ENCODE data around the gene BTBD16. TPM values are rescaled to one million over a fixed set of nuclear protein-coding genes. Genes with fewer than 3 reads are reported as not detected.

Gene BTBD16
- total and polyA plus RNA-seq, 2 of the 13 experiments (the other 11 are each of a cell fraction or from before 2014, with no cell fraction given) = 5.0 to 11.9 TPM

- no peak for TF ChIP-seq CEBPZ (IDR thresholded peaks at IDR 0.05; ENCODE audit: low read length)
Observed at GRCh38 chr10:122363722-122364463, 92.8 kb downstream of the BTBD16 start (continued).

- H4K20me1 ChIP-seq (ENCODE audit: insufficient read depth, low read length) = no peaks in the 10 kb centered on the region
- no peak overlapping the region for H2AFZ ChIP-seq (ENCODE audit: low read length)
- intact Hi-C loops (cut with micrococcal nuclease; ENCODE audit: unreplicated experiment) = no loop called here
- no peak for FAIRE-seq
- H3K27ac ChIP-seq (ENCODE audit: extremely low read length, insufficient read depth, low read length) = no peak overlapping the region
- TF ChIP-seq CC2D1A (CRISPR knock-in tag; IDR thresholded peaks at IDR 0.05) (no peak), TFAP4 (IDR thresholded peaks at IDR 0.05; ENCODE audit: borderline replicate concordance, low read depth) (no peak), ATF7 (IDR thresholded peaks at IDR 0.05) (peak; percentile 94), ATF7 (CRISPR knock-in tag; IDR thresholded peaks at IDR 0.05) (no peak), ZNF747 (CRISPR knock-in tag; IDR thresholded peaks at IDR 0.05; ENCODE audit: borderline replicate concordance) (no peak), CREB1 (IDR thresholded peaks at IDR 0.05) (peak; percentile 61; the same call in 1 of the 2 replicates), CREB1 (CRISPR knock-in tag; IDR thresholded peaks at IDR 0.05) (no peak), ESRRA (CRISPR knock-in tag; IDR thresholded peaks at IDR 0.05; ENCODE audit: low read depth) (no peak), ZNF605 (CRISPR knock-in tag; IDR thresholded peaks at IDR 0.05) (no peak)
- BruUV-seq (replicated peaks) = no TSS peak
- in situ Hi-C loops (cut with HindIII; ENCODE audit: extremely low pct_ligation_motif_present, low pct_unique_long_range_greater_than_20kb) = no loop called here
- POLR2A ChIA-PET = no interaction called here
- peaks cover 0 to 10% of the 10 kb centered on the region in 2 experiments; a peak in 2 of 5 replicates for H3K27me3 ChIP-seq (ENCODE audit: control insufficient read depth in 1 of 2, insufficient read depth in 2 of 2, low read length in 2 of 2)
- ATAC-seq = no peak
- DNase-seq (ENCODE audit: low spot score) = no peak
- CTCF ChIA-PET (ENCODE audit: low intra/inter-chr PET ratio, low total read pairs) = no interaction called here
- no peaks in the 10 kb centered on the region for H3K36me3 ChIP-seq (replicated peaks in 1 of 2; ENCODE audit: control insufficient read depth in 1 of 2, insufficient read depth in 2 of 2, low read length in 2 of 2)
- H3K9me3 ChIP-seq (ENCODE audit: low read length) = no peaks in the 10 kb centered on the region
- H3K79me2 ChIP-seq (ENCODE audit: insufficient read depth, low read length) = no peaks in the 10 kb centered on the region
- H3K4me3 ChIP-seq (replicated peaks in 1 of 3; ENCODE audit: insufficient read depth in 1 of 3, low read depth in 2 of 3, low read length in 3 of 3) = no peak overlapping the region
- H3K9ac ChIP-seq (ENCODE audit: insufficient read depth, low read depth, low read length) = no peak overlapping the region
- 53% methylated on average over 13 of the region's 13 CpGs for WGBS (ENCODE audit: low lambda C conversion rate)
- H3K4me1 ChIP-seq (ENCODE audit: insufficient read depth, low read length) = peaks cover 43% of the 10 kb centered on the region
- H3K4me2 ChIP-seq (ENCODE audit: low read depth, low read length) = no peak overlapping the region
Observed at GRCh38 chr10:122368502-122369254, 97.6 kb downstream of the BTBD16 start.

Measured in HepG2 (cell line).